Endothelial cell of umbilical vein (primary cell): Measurements from ENCODE around the gene TRAPPC3L. TPM values are rescaled to one million over a fixed set of nuclear protein-coding genes. Genes with fewer than 3 reads are reported as not detected.

ENCODE experiments used
- BruUV-seq: library from RNA; stranded (reverse); fragments of 400-500 nt; replicated peaks from 2 replicates; lab custom pipeline; 2021; lab: Mats Ljungman, UMichigan
- CTCF ChIA-PET: fragments of 300-600, 350-600 bp; sonication (Branson Sonifier 250); formaldehyde crosslinking; loops from one replicate; lab custom pipeline; 2021; ENCODE audit warnings: antibody characterized with exemption, inconsistent platforms; lab: Charles Lee
- POLR2A ChIA-PET: fragments of 300-600, 350-600 bp; sonication (Branson Sonifier 250); formaldehyde crosslinking; loops from one replicate; lab custom pipeline; 2021; ENCODE audit warnings: antibody characterized with exemption, inconsistent platforms; lab: Charles Lee
- DNase-seq: peaks from one replicate; pipeline ENCODE4 v3.0.0-alpha.2; 2011; ENCODE audit warnings: low read depth, low spot score
- FAIRE-seq: peaks from 2 replicates; lab custom pipeline; 2011; peaks lifted over from hg19 to GRCh38; lab: Jason Lieb, UNC
- H2AFZ ChIP-seq: 2 replicates; pipeline ENCODE4 v1.6.0; 2012; ENCODE audit warnings: low read depth, low read length, control low read depth, inconsistent platforms
- H3K27ac ChIP-seq: 2 replicates; pipeline ENCODE4 v1.5.1; 2011; ENCODE audit warnings: low read depth, mild to moderate bottlenecking, control low read depth, low read length, moderate library complexity; ENCODE audit not compliant: insufficient read depth
- H3K27me3 ChIP-seq, 2 experiments: 2 replicates each; pipeline versions ENCODE4 v1.6.0 to v1.6.1; 2011; ENCODE audit warnings: low read length in 2 of 2, mixed read lengths in 1 of 2; ENCODE audit not compliant: control insufficient read depth in 2 of 2, insufficient read depth in 2 of 2
- H3K36me3 ChIP-seq, 2 experiments: 2 replicates in 1 of 2; 3 replicates in 1 of 2; pipeline ENCODE4 v1.5.1; 2011; ENCODE audit warnings: low read length in 2 of 2, mild to moderate bottlenecking in 1 of 2, moderate library complexity in 1 of 2; ENCODE audit not compliant: control insufficient read depth in 2 of 2, insufficient read depth in 2 of 2; ENCODE audit errors: extremely low read depth in 1 of 2
- H3K4me1 ChIP-seq: 3 replicates; pipeline ENCODE4 v1.5.1; 2011; ENCODE audit warnings: mild to moderate bottlenecking, low read length; ENCODE audit not compliant: control insufficient read depth, insufficient read depth; ENCODE audit errors: extremely low read depth
- H3K4me2 ChIP-seq: 2 replicates; pipeline ENCODE4 v1.6.1; 2011; ENCODE audit warnings: low read length, control low read depth, mixed read lengths; ENCODE audit not compliant: insufficient read depth
- H3K4me3 ChIP-seq, 3 experiments: fragments of 200-600 bp in 1 of 3; sonication (generic), shearing (Covaris generic) in 1 of 3; replicated peaks in 1 of 3; 2 replicates each; pipeline ENCODE4 v1.5.1; 2011 to 2016; ENCODE audit warnings: control low read depth in 3 of 3, low read length in 3 of 3, mild to moderate bottlenecking in 2 of 3, inconsistent platforms in 1 of 3, low read depth in 1 of 3, moderate library complexity in 1 of 3; ENCODE audit not compliant: insufficient read depth in 1 of 3
- H3K79me2 ChIP-seq: 2 replicates; pipeline ENCODE4 v1.6.0; 2012; ENCODE audit warnings: low read length, inconsistent platforms; ENCODE audit not compliant: control insufficient read depth, insufficient read depth
- H3K9ac ChIP-seq: replicated peaks from 2 replicates; pipeline ENCODE3; 2011; ENCODE audit warnings: low read length, control low read depth; ENCODE audit not compliant: insufficient read depth; ENCODE audit errors: extremely low read depth
- H3K9me1 ChIP-seq: replicated peaks from 3 replicates; pipeline ENCODE4 v1.6.0; 2011; ENCODE audit warnings: mild to moderate bottlenecking, low read length; ENCODE audit not compliant: control insufficient read depth, insufficient read depth; ENCODE audit errors: extremely low read depth
- H3K9me3 ChIP-seq: replicated peaks from 2 replicates; pipeline ENCODE4 v1.5.1; 2012; ENCODE audit warnings: low read length, inconsistent platforms; ENCODE audit not compliant: control insufficient read depth, insufficient read depth
- H4K20me1 ChIP-seq: replicated peaks from 2 replicates; pipeline ENCODE3; 2011; ENCODE audit warnings: mild to moderate bottlenecking, low read length; ENCODE audit not compliant: control insufficient read depth, insufficient read depth; ENCODE audit errors: extremely low read depth
- EZH2 ChIP-seq: IDR thresholded peaks from 2 replicates; pipeline ENCODE4 v1.6.1; 2012; ENCODE audit warnings: borderline replicate concordance, low read depth, mild to moderate bottlenecking, moderate library complexity, low read length, inconsistent platforms; ENCODE audit not compliant: severe bottlenecking
- FOS ChIP-seq: IDR thresholded peaks from 2 replicates; pipeline ENCODE4 v1.6.1; 2011; ENCODE audit warnings: mild to moderate bottlenecking, low read length, moderate library complexity, borderline replicate concordance; ENCODE audit not compliant: insufficient read depth
- GATA2 ChIP-seq: IDR thresholded peaks from 2 replicates; pipeline ENCODE4 v1.7.0; 2011; ENCODE audit warnings: low read depth, mild to moderate bottlenecking, moderate library complexity, mixed read lengths, low read length; ENCODE audit not compliant: insufficient read length, insufficient read depth
- JUN ChIP-seq: IDR thresholded peaks from 2 replicates; pipeline ENCODE4 v1.6.1; 2011; ENCODE audit warnings: borderline replicate concordance, low read depth; ENCODE audit not compliant: insufficient read length, insufficient read depth
- MYC ChIP-seq: IDR thresholded peaks from one replicate; pipeline ENCODE4 v1.6.1; 2011; ENCODE audit warnings: mild to moderate bottlenecking, low read depth, low read length
- POLR2A ChIP-seq: IDR thresholded peaks from 2 replicates; pipeline ENCODE4 v1.6.1; 2012; ENCODE audit warnings: low read depth, mild to moderate bottlenecking, control low read depth, low read length
- POLR2AphosphoS5 ChIP-seq: IDR thresholded peaks from 2 replicates; pipeline ENCODE4 v1.6.1; 2012; ENCODE audit warnings: low read depth, mild to moderate bottlenecking, control low read depth, low read length, moderate library complexity; ENCODE audit not compliant: insufficient read depth
- dilution Hi-C: fragments of 300-500 bp; cut with MboI; formaldehyde crosslinking; loops from one replicate; pipeline ENCODE4 v1.15.0; 2019; ENCODE audit warnings: low sequenced_read_pairs; ENCODE audit not compliant: extremely low pct_ligation_motif_present
- intact Hi-C: fragments of 100-400 bp; cut with micrococcal nuclease; formaldehyde crosslinking; loops from one replicate; pipeline ENCODE4 v1.10.0; 2022
- polyA plus RNA-seq, 4 experiments: library from polyadenylated mRNA; depleted of rRNA in 3 of 4; stranded (reverse) in 3 of 4; unstranded in 1 of 4; fragments of >200 nt; gene quantifications; 2 replicates each; pipeline versions ENCODE4 v1.2.1 to v1.2.3, GENCODE V29; 2011 to 2012; ENCODE audit warnings: missing spikeins in 1 of 4
- total RNA-seq: library from RNA; stranded (reverse); gene quantifications from 2 replicates; pipeline ENCODE4 v1.2.3, GENCODE V29; 2021
- TF ChIP-seq, protein P1 (sequence below): IDR thresholded peaks from 2 replicates; pipeline ENCODE4 v1.6.1; 2011; ENCODE audit not compliant: insufficient read depth, insufficient read length
- TF ChIP-seq, protein P2 (sequence below), 2 donors: IDR thresholded peaks; 1 replicate in 1 of 2; 2 replicates in 1 of 2; pipeline ENCODE4 v1.5.1; 2011; ENCODE audit warnings: low read length in 2 of 2, mild to moderate bottlenecking in 2 of 2, moderate library complexity in 2 of 2, control low read depth in 1 of 2, inconsistent platforms in 1 of 2, low read depth in 1 of 2; ENCODE audit not compliant: insufficient read depth in 1 of 2; ENCODE audit errors: extremely low read depth in 1 of 2

The TRAPPC3L gene
- total and polyA plus RNA-seq, 2 donors (not counting 3 experiments of a cell fraction or from before 2014, with no cell fraction given), result 0.38 TPM; not detected in 1

DNA sequence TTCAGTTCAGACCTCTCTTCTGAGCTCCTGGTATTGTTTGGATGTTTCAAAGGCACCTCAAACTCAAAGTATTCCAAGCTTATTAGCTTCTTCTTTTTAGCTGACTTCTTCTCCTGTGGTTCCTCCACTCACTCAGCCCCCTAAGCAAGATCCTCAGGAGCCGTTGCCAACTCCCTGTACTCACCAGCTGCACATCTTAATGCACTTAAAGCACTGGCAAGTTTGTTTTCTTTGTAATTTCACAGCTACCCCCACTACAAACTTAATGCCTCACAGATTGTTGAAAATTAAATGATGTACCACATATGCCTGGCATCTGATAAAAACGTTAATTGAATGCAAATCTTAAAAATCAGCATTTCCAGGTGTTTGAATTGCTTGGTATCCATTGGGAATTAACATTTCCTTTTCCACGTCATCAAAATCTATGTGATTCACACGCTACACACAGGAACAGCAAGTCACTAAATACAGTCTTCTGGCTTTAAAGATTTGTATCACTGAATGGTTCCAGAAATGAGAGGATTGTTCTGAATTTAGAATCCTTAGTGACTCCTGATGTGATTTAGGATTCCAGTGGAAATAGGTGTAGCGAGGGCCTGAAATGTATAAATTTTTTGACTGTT lies 59.8 kb downstream of the TRAPPC3L start:
- Histone ChIP-seq H3K4me2 (no peak overlapping the region), H3K36me3 (no peaks in the 10 kb centered on the region), H3K27me3 (peaks cover 5 to 12% of the 10 kb centered on the region in 2 experiments), H3K9me3 (no peaks in the 10 kb centered on the region), H3K27ac (no peak overlapping the region), H3K4me3 (no peak overlapping the region), H3K79me2 (no peaks in the 10 kb centered on the region), H3K4me1 (no peaks in the 10 kb centered on the region), H4K20me1 (no peaks in the 10 kb centered on the region), H2AFZ (no peak overlapping the region), H3K9me1 (no peaks in the 10 kb centered on the region), H3K9ac (no peak overlapping the region)
- DNase-seq, result no peak
- no peak for FAIRE-seq
- ChIA-PET POLR2A (no interaction called here), CTCF (interaction anchor here (1.1 kb wide), 1 partner anchor 206 kb away, joined by 3 read pairs; the partner anchor contains the start of gene TSPYL1)
- intact Hi-C loops, result no loop called here
- TF ChIP-seq POLR2A (no peak), FOS (no peak), JUN (no peak), POLR2AphosphoS5 (no peak), EZH2 (no peak), GATA2 (no peak), MYC (no peak)
- TF ChIP-seq, protein P1, sequence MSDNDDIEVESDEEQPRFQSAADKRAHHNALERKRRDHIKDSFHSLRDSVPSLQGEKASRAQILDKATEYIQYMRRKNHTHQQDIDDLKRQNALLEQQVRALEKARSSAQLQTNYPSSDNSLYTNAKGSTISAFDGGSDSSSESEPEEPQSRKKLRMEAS, result no peak
- TF ChIP-seq, protein P2, sequence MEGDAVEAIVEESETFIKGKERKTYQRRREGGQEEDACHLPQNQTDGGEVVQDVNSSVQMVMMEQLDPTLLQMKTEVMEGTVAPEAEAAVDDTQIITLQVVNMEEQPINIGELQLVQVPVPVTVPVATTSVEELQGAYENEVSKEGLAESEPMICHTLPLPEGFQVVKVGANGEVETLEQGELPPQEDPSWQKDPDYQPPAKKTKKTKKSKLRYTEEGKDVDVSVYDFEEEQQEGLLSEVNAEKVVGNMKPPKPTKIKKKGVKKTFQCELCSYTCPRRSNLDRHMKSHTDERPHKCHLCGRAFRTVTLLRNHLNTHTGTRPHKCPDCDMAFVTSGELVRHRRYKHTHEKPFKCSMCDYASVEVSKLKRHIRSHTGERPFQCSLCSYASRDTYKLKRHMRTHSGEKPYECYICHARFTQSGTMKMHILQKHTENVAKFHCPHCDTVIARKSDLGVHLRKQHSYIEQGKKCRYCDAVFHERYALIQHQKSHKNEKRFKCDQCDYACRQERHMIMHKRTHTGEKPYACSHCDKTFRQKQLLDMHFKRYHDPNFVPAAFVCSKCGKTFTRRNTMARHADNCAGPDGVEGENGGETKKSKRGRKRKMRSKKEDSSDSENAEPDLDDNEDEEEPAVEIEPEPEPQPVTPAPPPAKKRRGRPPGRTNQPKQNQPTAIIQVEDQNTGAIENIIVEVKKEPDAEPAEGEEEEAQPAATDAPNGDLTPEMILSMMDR (IDR thresholded peaks at IDR 0.05; ENCODE audit: extremely low read depth in 1 of 2, insufficient read depth in 1 of 2, low read depth in 1 of 2, low read length in 2 of 2), result no peak
- dilution Hi-C loops, result no loop called here
- BruUV-seq, result no TSS peak
